Esophagus squamous epithelium (tissue), 5 donors: Measurements from ENCODE around the gene SDR9C7. TPM values are rescaled to one million over a fixed set of nuclear protein-coding genes. Genes with fewer than 3 reads are reported as not detected.
"Not testable (repeated sequence)": the region's sequence is repeated elsewhere in the genome, so short reads cannot be mapped to it uniquely, and the experiment has no call there.

Source experiments
- DNase-seq: peaks from one replicate; lab custom pipeline; 2025; lab: John Stamatoyannopoulos, UW
- H3K27ac ChIP-seq, 4 donors: fragments of 200-600 bp; sonication (generic); one replicate each; pipeline ENCODE4 v1.5.1; 2016 to 2019; ENCODE audit warnings: mild to moderate bottlenecking in 1 of 4
- H3K27me3 ChIP-seq, 4 donors: fragments of 200-600 bp; sonication (generic); 1 replicate in 3 of 4; 2 replicates in 1 of 4; pipeline versions ENCODE4 v1.5.1 to v1.6.0; 2017 to 2021; ENCODE audit warnings: antibody characterized with exemption in 1 of 4
- H3K36me3 ChIP-seq, 3 donors: fragments of 200-600 bp; sonication (generic); one replicate each; pipeline ENCODE4 v1.5.1; 2016 to 2019
- H3K4me1 ChIP-seq, 3 donors: fragments of 200-600 bp; sonication (generic); one replicate each; pipeline ENCODE4 v1.5.1; 2017 to 2019
- H3K4me3 ChIP-seq, 4 donors: fragments of 200-600 bp; sonication (generic); 1 replicate in 3 of 4; 2 replicates in 1 of 4; pipeline ENCODE4 v1.5.1; 2016 to 2019; ENCODE audit warnings: mild to moderate bottlenecking in 2 of 4, moderate library complexity in 1 of 4
- H3K9me3 ChIP-seq, 3 donors: fragments of 200-600 bp; sonication (generic); one replicate each; pipeline ENCODE4 v1.5.1; 2016 to 2019
- POLR2A ChIP-seq, 4 donors: fragments of 450-650 bp; IDR thresholded peaks; one replicate each; pipeline ENCODE4 v1.6.1; 2017; ENCODE audit warnings: antibody characterized with exemption in 4 of 4, mild to moderate bottlenecking in 4 of 4, moderate library complexity in 3 of 4
- WGBS, 2 donors: methylation state at CpG; one replicate each; pipeline ENCODE4 v1.1.5; 2018; 5-methylcytosine and 5-hydroxymethylcytosine counted together
- intact Hi-C: fragments of 100-400 bp; cut with DNase I; formaldehyde crosslinking; loops from one replicate; pipeline ENCODE4 v1.15.0; 2022
- total RNA-seq, 4 donors: library from RNA; depleted of rRNA; stranded (reverse); fragments of >200 nt; gene quantifications; one replicate each; pipeline ENCODE4 v1.1.0, GENCODE V29; 2016
- TF ChIP-seq, protein P1 (sequence below), 6 experiments: fragments of 450-650 bp in 4 of 6; fragments of 200-600 bp in 2 of 6; sonication (generic) in 2 of 6; IDR thresholded peaks; one replicate each; pipeline ENCODE4 v1.5.1; 2016 to 2019; ENCODE audit warnings: antibody characterized with exemption in 6 of 6, mild to moderate bottlenecking in 4 of 6, moderate library complexity in 4 of 6
- donor health status: DM: yes; HTN: yes; CAD: no.

SDR9C7 gene
- total RNA-seq, 4 donors from 2014 or later = 2.9 to 42.1 (median 19.8) TPM

GRCh38 chr12:56897844-56898361 is 36.3 kb downstream of the SDR9C7 start:
- no peak for DNase-seq
- TF ChIP-seq, protein P1, sequence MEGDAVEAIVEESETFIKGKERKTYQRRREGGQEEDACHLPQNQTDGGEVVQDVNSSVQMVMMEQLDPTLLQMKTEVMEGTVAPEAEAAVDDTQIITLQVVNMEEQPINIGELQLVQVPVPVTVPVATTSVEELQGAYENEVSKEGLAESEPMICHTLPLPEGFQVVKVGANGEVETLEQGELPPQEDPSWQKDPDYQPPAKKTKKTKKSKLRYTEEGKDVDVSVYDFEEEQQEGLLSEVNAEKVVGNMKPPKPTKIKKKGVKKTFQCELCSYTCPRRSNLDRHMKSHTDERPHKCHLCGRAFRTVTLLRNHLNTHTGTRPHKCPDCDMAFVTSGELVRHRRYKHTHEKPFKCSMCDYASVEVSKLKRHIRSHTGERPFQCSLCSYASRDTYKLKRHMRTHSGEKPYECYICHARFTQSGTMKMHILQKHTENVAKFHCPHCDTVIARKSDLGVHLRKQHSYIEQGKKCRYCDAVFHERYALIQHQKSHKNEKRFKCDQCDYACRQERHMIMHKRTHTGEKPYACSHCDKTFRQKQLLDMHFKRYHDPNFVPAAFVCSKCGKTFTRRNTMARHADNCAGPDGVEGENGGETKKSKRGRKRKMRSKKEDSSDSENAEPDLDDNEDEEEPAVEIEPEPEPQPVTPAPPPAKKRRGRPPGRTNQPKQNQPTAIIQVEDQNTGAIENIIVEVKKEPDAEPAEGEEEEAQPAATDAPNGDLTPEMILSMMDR (IDR thresholded peaks at IDR 0.05) = no peak
- TF ChIP-seq POLR2A (IDR thresholded peaks at IDR 0.05) = no peak
- H3K27me3 ChIP-seq = no peaks in the 10 kb centered on the region
- peaks cover 0 to 31% (median 15%) of the 10 kb centered on the region in 3 donors for H3K9me3 ChIP-seq
- H3K4me1 ChIP-seq = peaks cover 0 to 42% (median 13%) of the 10 kb centered on the region in 3 donors
- peak overlapping the region; percentile 10 to 76 (median 62) for H3K27ac ChIP-seq
- intact Hi-C loops = no loop called here
- no peaks in the 10 kb centered on the region for H3K36me3 ChIP-seq
- H3K4me3 ChIP-seq = no peak overlapping the region

DNA sequence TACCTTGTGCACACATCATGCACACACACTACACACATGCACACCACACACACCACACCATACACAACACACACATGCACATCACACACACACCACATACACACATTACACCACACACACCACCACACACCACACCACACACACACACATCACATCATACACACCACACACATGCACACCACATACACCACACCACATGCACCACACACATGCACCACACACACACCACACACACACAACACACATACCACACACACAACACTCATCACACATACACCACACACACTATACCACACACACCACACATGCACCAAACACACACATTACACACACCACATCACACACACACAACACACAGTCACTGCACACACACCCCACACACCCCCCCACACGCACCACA is 38.1 kb downstream of the SDR9C7 start:
- intact Hi-C loops = no loop called here
- no peak overlapping the region for H3K4me3 ChIP-seq
- peaks cover 0 to 15% (median 13%) of the 10 kb centered on the region in 3 donors for H3K9me3 ChIP-seq
- H3K27me3 ChIP-seq = no peaks in the 10 kb centered on the region
- H3K27ac ChIP-seq = no peak overlapping the region
- WGBS, 2 donors = 63% methylated on average over 1 of the region's 1 CpG
- DNase-seq = no peak
- TF ChIP-seq, protein P1 (IDR thresholded peaks at IDR 0.05) = no peak
- no peak for TF ChIP-seq POLR2A (IDR thresholded peaks at IDR 0.05)
- no peaks in the 10 kb centered on the region for H3K36me3 ChIP-seq
- peaks cover 0 to 42% (median 13%) of the 10 kb centered on the region in 3 donors for H3K4me1 ChIP-seq

DNA sequence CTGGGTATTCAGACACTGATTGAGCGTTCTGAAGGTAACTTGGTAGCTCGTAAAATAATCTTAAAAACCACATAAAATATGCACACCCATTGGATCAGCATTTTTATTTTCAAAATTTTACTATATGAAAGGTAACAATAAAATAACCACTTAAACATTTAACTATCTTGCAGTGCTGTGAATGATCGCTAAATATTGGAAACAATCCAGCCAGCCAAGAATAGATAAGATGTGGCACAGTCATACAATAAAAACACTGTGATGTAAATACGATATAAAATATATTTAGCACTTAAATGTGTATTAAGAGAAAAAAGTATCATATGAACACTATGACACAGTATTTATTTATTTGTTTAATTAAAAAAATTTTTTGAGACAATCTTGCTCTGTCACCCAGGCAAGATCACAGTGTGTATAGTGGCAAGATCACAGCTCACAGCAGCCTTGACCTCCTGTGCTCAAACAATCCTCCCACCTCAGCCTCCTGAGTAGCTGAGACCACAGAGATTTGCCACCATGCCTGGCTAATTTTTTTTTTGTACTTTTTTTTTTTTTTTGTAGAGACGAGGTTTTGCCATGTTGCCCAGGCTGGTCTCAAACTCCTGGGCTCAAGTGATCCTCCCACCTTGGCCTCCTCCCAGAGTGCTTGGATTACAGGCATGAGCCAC is 39.4 kb downstream of the SDR9C7 start:
- DNase-seq = no peak
- TF ChIP-seq POLR2A (IDR thresholded peaks at IDR 0.05) = no peak
- TF ChIP-seq, protein P1 (IDR thresholded peaks at IDR 0.05) = no peak
- no peak overlapping the region for H3K4me3 ChIP-seq
- H3K9me3 ChIP-seq = peaks cover 0 to 2% (median under 1%) of the 10 kb centered on the region in 3 donors
- H3K27me3 ChIP-seq = no peaks in the 10 kb centered on the region
- H3K36me3 ChIP-seq = no peaks in the 10 kb centered on the region
- peaks cover 0 to 35% (median 13%) of the 10 kb centered on the region in 3 donors for H3K4me1 ChIP-seq
- H3K27ac ChIP-seq = no peak overlapping the region
- WGBS, 2 donors = 62 to 67% methylated on average over 5 of the region's 5 CpGs
- intact Hi-C loops = no loop called here

GRCh38 chr12:56891885-56892284 is 42.3 kb downstream of the SDR9C7 start:
- H3K9me3 ChIP-seq, H3K27me3 ChIP-seq, H3K36me3 ChIP-seq, DNase-seq, H3K27ac ChIP-seq, intact Hi-C loops, H3K4me3 ChIP-seq, H3K4me1 ChIP-seq: not testable (repeated sequence)
- WGBS, 2 donors = 75% methylated on average over 3 of the region's 3 CpGs

GRCh38 chr12:56886319-56886718 is 47.9 kb downstream of the SDR9C7 start:
- Histone ChIP-seq H3K27me3 (no peaks in the 10 kb centered on the region), H3K27ac (no peak overlapping the region), H3K36me3 (no peaks in the 10 kb centered on the region), H3K4me1 (no peaks in the 10 kb centered on the region), H3K9me3 (peaks cover 0 to 9% (median 0%) of the 10 kb centered on the region in 3 donors), H3K4me3 (no peak overlapping the region)
- DNase-seq = no peak
- TF ChIP-seq, protein P1 (IDR thresholded peaks at IDR 0.05) = no peak
- TF ChIP-seq POLR2A (IDR thresholded peaks at IDR 0.05) = no peak
- intact Hi-C loops = no loop called here
- WGBS, 2 donors = 40 to 71% methylated on average over 2 to 3 of the region's 3 CpGs
